B cell (primary cell): Measurements from ENCODE around the gene TRRAP. TPM values are rescaled to one million over a fixed set of nuclear protein-coding genes. Genes with fewer than 3 reads are reported as not detected.

ENCODE experiments used
- ATAC-seq: fragments of 200-7000 bp; cut with Tn5 transposase; one replicate; pipeline ENCODE4 v1.10.0; 2021; ENCODE audit warnings: low read depth, mild to moderate bottlenecking, moderate number of reproducible peaks, moderate library complexity
- CTCF ChIA-PET: fragments of 350-600 bp; sonication (Branson Sonifier 250); formaldehyde crosslinking; loops from one replicate; lab custom pipeline; 2021; ENCODE audit warnings: antibody characterized with exemption, inconsistent platforms; lab: Charles Lee
- POLR2A ChIA-PET: fragments of 350-600 bp; sonication (Branson Sonifier 250); formaldehyde crosslinking; loops from one replicate; lab custom pipeline; 2021; ENCODE audit warnings: antibody characterized with exemption; lab: Charles Lee
- DNase-seq: peaks from one replicate; pipeline ENCODE4 v3.0.0; 2013
- H2AFZ ChIP-seq: 2 replicates; pipeline ENCODE4 v1.6.1; 2012; ENCODE audit warnings: mild to moderate bottlenecking, low read depth, low read length; ENCODE audit not compliant: insufficient read depth, poor library complexity, severe bottlenecking
- H3K27ac ChIP-seq, 2 donors: 1 replicate in 1 of 2; 2 replicates in 1 of 2; pipeline ENCODE4 v1.5.1; 2012 to 2013; ENCODE audit warnings: low read length in 2 of 2, mild to moderate bottlenecking in 2 of 2, moderate library complexity in 1 of 2
- H3K27me3 ChIP-seq, 4 experiments: fragments of 200-600 bp in 1 of 4; sonication (generic) in 1 of 4; replicated peaks in 1 of 4; 1 replicate in 2 of 4; 2 replicates in 2 of 4; pipeline versions ENCODE4 v1.6.1 to v1.7.0; 2013 to 2016; ENCODE audit warnings: low read length in 3 of 4, mild to moderate bottlenecking in 2 of 4, mixed read lengths in 1 of 4, moderate library complexity in 1 of 4; ENCODE audit not compliant: insufficient read depth in 4 of 4, control insufficient read depth in 3 of 4; ENCODE audit errors: control extremely low read depth in 1 of 4
- H3K36me3 ChIP-seq, 2 experiments: replicated peaks in 1 of 2; 1 replicate in 1 of 2; 2 replicates in 1 of 2; pipeline versions ENCODE4 v1.6.1 to v1.7.1; 2013; ENCODE audit warnings: low read length in 1 of 2; ENCODE audit not compliant: insufficient read depth in 2 of 2, control insufficient read depth in 1 of 2; ENCODE audit errors: control extremely low read depth in 1 of 2, extremely low read depth in 1 of 2
- H3K4me1 ChIP-seq, 2 donors: fragments of 200-600 bp in 1 of 2; sonication (generic) in 1 of 2; 1 replicate in 1 of 2; 2 replicates in 1 of 2; pipeline versions ENCODE4 v1.5.1 to v1.6.1; 2013 to 2017; ENCODE audit warnings: low read length in 2 of 2; ENCODE audit not compliant: control insufficient read depth in 2 of 2, insufficient read depth in 2 of 2
- H3K4me2 ChIP-seq: replicated peaks from 2 replicates; pipeline ENCODE3; 2012; ENCODE audit warnings: mild to moderate bottlenecking, low read depth, low read length; ENCODE audit not compliant: poor library complexity, severe bottlenecking
- H3K4me3 ChIP-seq, 5 experiments: fragments of 200-600 bp in 1 of 5; sonication (generic) in 1 of 5; 1 replicate in 3 of 5; 2 replicates in 2 of 5; pipeline versions ENCODE4 v1.5.1 to v1.7.0; 2011 to 2016; ENCODE audit warnings: low read length in 4 of 5, mild to moderate bottlenecking in 4 of 5, low read depth in 2 of 5, control low read depth in 1 of 5, moderate library complexity in 1 of 5; ENCODE audit not compliant: insufficient read depth in 1 of 5; ENCODE audit errors: control extremely low read depth in 1 of 5, extremely low read depth in 1 of 5
- H3K79me2 ChIP-seq: fragments of 200-600 bp; sonication (generic); one replicate; pipeline ENCODE4 v1.6.0; 2016; ENCODE audit warnings: low read length; ENCODE audit not compliant: control insufficient read depth, insufficient read depth
- H3K9ac ChIP-seq: fragments of 200-600 bp; sonication (generic); 2 replicates; pipeline ENCODE4 v1.6.1; 2017; ENCODE audit warnings: mild to moderate bottlenecking, low read length, moderate library complexity
- H3K9me3 ChIP-seq, 3 donors: one replicate each; pipeline versions ENCODE4 v1.6.1 to v1.7.1; 2013; ENCODE audit warnings: low read length in 2 of 3; ENCODE audit not compliant: control insufficient read depth in 2 of 3, insufficient read depth in 1 of 3; ENCODE audit errors: control extremely low read depth in 1 of 3
- H4K20me1 ChIP-seq: 2 replicates; pipeline ENCODE4 v1.6.0; 2012; ENCODE audit warnings: mild to moderate bottlenecking, low read length; ENCODE audit not compliant: insufficient read depth, control insufficient read depth, poor library complexity, severe bottlenecking
- H3K27ac Mint-ChIP-seq: one replicate; pipeline ENCODE4 v1.8.0; 2021; ENCODE audit warnings: mixed read lengths
- H3K27me3 Mint-ChIP-seq: one replicate; pipeline ENCODE4 v1.8.0; 2021; ENCODE audit warnings: mixed read lengths
- H3K4me1 Mint-ChIP-seq: one replicate; pipeline ENCODE4 v1.8.0; 2021; ENCODE audit warnings: mixed read lengths
- H3K4me3 Mint-ChIP-seq: one replicate; pipeline ENCODE4 v1.8.0; 2021; ENCODE audit warnings: mixed read lengths
- H3K9me3 Mint-ChIP-seq: one replicate; pipeline ENCODE4 v1.8.0; 2022; ENCODE audit warnings: mixed read lengths; ENCODE audit not compliant: insufficient read depth
- CTCF ChIP-seq: fragments of 200-600 bp; IDR thresholded peaks from one replicate; pipeline ENCODE4 v1.8.0; 2022; ENCODE audit warnings: antibody characterized with exemption, mild to moderate bottlenecking
- EZH2 ChIP-seq: IDR thresholded peaks from 2 replicates; pipeline ENCODE4 v1.6.1; 2012; ENCODE audit warnings: borderline replicate concordance, low read depth, mild to moderate bottlenecking, moderate library complexity, low read length; ENCODE audit not compliant: insufficient read depth, poor library complexity, severe bottlenecking
- WGBS: methylation state at CpG from one replicate; pipeline ENCODE4 v1.1.5; 2013; ENCODE audit warnings: missing lambda C conversion rate; ENCODE audit not compliant: insufficient coverage; 5-methylcytosine and 5-hydroxymethylcytosine counted together
- intact Hi-C: fragments of 100-400 bp; cut with micrococcal nuclease; formaldehyde crosslinking; loops from one replicate; pipeline ENCODE4 v1.10.0; 2022
- polyA plus RNA-seq: library from polyadenylated mRNA; depleted of rRNA; stranded (reverse); fragments of >200 nt; gene quantifications from 2 replicates; pipeline ENCODE4 v1.2.3, GENCODE V29; 2012
- total RNA-seq, 2 donors: library from RNA; stranded (reverse); fragments of 120-200 nt in 1 of 2; gene quantifications; 1 replicate in 1 of 2; 2 replicates in 1 of 2; pipeline versions ENCODE4 v1.2.3 to v1.2.4, GENCODE V29; 2013 to 2022

TRRAP gene
- total and polyA plus RNA-seq, 2 donors (not counting 1 experiment from before 2014, with no cell fraction given) = 25.4 to 102 TPM

- Histone ChIP-seq H3K9ac (no peak overlapping the region), H3K4me1 (no peaks in the 10 kb centered on the region), H3K4me2 (no peak overlapping the region), H3K36me3 (peaks cover 0 to 72% of the 10 kb centered on the region in 2 experiments), H3K27ac (no peak overlapping the region), H3K27me3 (no peaks in the 10 kb centered on the region), H3K4me3 (no peak overlapping the region), H3K9me3 (no peaks in the 10 kb centered on the region), H4K20me1 (no peaks in the 10 kb centered on the region), H2AFZ (no peak overlapping the region), H3K79me2 (no peaks in the 10 kb centered on the region)
- TF ChIP-seq CTCF (no peak), EZH2 (no peak)
- Mint-ChIP-seq H3K4me3 (no peak overlapping the region), H3K9me3 (no peaks in the 10 kb centered on the region), H3K27me3 (no peaks in the 10 kb centered on the region), H3K4me1 (no peaks in the 10 kb centered on the region), H3K27ac (no peak overlapping the region)
- intact Hi-C loops = no loop called here
- DNase-seq (no peak), ATAC-seq (no peak)
- ChIA-PET POLR2A (no interaction called here), CTCF (no interaction called here)
- WGBS = 100% methylated on average over 3 of the region's 5 CpGs
Observed at GRCh38 chr7:99030951-99031350, 152.6 kb downstream of the TRRAP start.

DNA sequence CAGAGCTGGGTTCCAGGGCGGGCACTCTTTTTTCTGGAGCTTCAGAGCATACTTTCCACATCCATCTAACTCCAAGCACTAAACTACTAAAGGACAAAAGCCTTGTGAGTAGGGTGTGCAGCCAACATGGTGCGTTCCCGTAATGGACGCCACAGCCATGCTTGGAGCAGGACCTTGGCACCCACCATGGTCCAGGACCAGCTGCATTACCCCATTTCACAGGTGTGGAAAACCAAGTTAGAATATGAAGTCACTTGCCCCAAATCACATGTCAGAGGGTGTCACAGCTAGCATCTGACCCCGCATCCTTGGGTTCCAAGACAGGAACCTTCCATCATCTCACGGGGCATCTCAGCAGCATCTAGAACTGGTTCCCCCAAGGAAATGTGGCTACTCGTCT is 153.2 kb downstream of the TRRAP start:
- Mint-ChIP-seq H3K4me3 (no peak overlapping the region), H3K27ac (no peak overlapping the region), H3K9me3 (no peaks in the 10 kb centered on the region), H3K27me3 (no peaks in the 10 kb centered on the region), H3K4me1 (no peaks in the 10 kb centered on the region)
- Histone ChIP-seq H3K27ac (no peak overlapping the region), H2AFZ (no peak overlapping the region), H3K9ac (no peak overlapping the region), H4K20me1 (no peaks in the 10 kb centered on the region), H3K9me3 (no peaks in the 10 kb centered on the region), H3K4me1 (no peaks in the 10 kb centered on the region), H3K79me2 (no peaks in the 10 kb centered on the region), H3K4me2 (no peak overlapping the region), H3K27me3 (no peaks in the 10 kb centered on the region), H3K4me3 (no peak overlapping the region), H3K36me3 (peaks cover 0 to 76% of the 10 kb centered on the region in 2 experiments)
- POLR2A ChIA-PET = no interaction called here
- CTCF ChIA-PET = no interaction called here
- no peak for DNase-seq
- ATAC-seq = no peak
- WGBS = 97% methylated on average over 5 of the region's 7 CpGs
- TF ChIP-seq CTCF (no peak), EZH2 (no peak)
- intact Hi-C loops = no loop called here
